GM23248 (cell line): ENCODE data around the gene ANKRD13B. TPM values are rescaled to one million over a fixed set of nuclear protein-coding genes. Genes with fewer than 3 reads are reported as not detected.

Experiments used
- DNase-seq: peaks from one replicate; pipeline ENCODE4 v3.0.0-alpha.2; 2015
- H2AFZ ChIP-seq: fragments of 200-600 bp; sonication (generic); 2 replicates; pipeline ENCODE4 v1.6.1; 2016; ENCODE audit warnings: antibody characterized with exemption
- H3F3A ChIP-seq: fragments of 200-600 bp; sonication (generic); 2 replicates; pipeline ENCODE4 v1.6.1; 2016; ENCODE audit warnings: mild to moderate bottlenecking, antibody characterized with exemption, mixed run types; ENCODE audit not compliant: insufficient read depth
- H3K27ac ChIP-seq: fragments of 200-600 bp; sonication (generic); 2 replicates; pipeline ENCODE4 v1.5.1; 2016; ENCODE audit warnings: mild to moderate bottlenecking
- H3K27me3 ChIP-seq: fragments of 200-600 bp; sonication (generic); replicated peaks from 2 replicates; pipeline ENCODE4 v1.6.1; 2016; ENCODE audit warnings: mild to moderate bottlenecking; ENCODE audit not compliant: insufficient read depth
- H3K36me3 ChIP-seq: fragments of 200-600 bp; sonication (generic); 2 replicates; pipeline ENCODE4 v1.6.1; 2016; ENCODE audit warnings: low read depth, mild to moderate bottlenecking
- H3K4me1 ChIP-seq: fragments of 200-600 bp; sonication (generic); 2 replicates; pipeline ENCODE4 v1.6.1; 2016; ENCODE audit warnings: mild to moderate bottlenecking; ENCODE audit not compliant: insufficient read depth
- H3K4me2 ChIP-seq: fragments of 200-600 bp; sonication (generic); one replicate; pipeline ENCODE4 v1.6.1; 2016; ENCODE audit warnings: mild to moderate bottlenecking; ENCODE audit not compliant: unreplicated experiment
- H3K4me3 ChIP-seq: fragments of 200-600 bp; sonication (generic); 2 replicates; pipeline ENCODE4 v1.5.1; 2016; ENCODE audit warnings: mild to moderate bottlenecking
- H3K79me2 ChIP-seq: fragments of 200-600 bp; sonication (generic); 2 replicates; pipeline ENCODE4 v1.6.1; 2016; ENCODE audit warnings: mild to moderate bottlenecking; ENCODE audit not compliant: insufficient read depth
- H3K9ac ChIP-seq: fragments of 200-600 bp; sonication (generic); 2 replicates; pipeline ENCODE4 v1.6.1; 2016; ENCODE audit warnings: mild to moderate bottlenecking
- H3K9me2 ChIP-seq: fragments of 200-600 bp; sonication (generic); 2 replicates; pipeline ENCODE4 v1.6.1; 2016; ENCODE audit warnings: mixed run types, mild to moderate bottlenecking, moderate library complexity; ENCODE audit not compliant: insufficient read depth
- H3K9me3 ChIP-seq: fragments of 200-600 bp; sonication (generic); one replicate; pipeline ENCODE4 v1.6.1; 2017; ENCODE audit warnings: low read depth
- H4K20me1 ChIP-seq: fragments of 200-600 bp; sonication (generic); 2 replicates; pipeline ENCODE4 v1.6.0; 2016; ENCODE audit not compliant: insufficient read depth
- EZH2 ChIP-seq: fragments of 200-600 bp; sonication (generic); IDR thresholded peaks from 2 replicates; pipeline ENCODE4 v1.6.1; 2018; ENCODE audit warnings: antibody characterized with exemption, mild to moderate bottlenecking; ENCODE audit not compliant: insufficient read depth, poor library complexity, severe bottlenecking
- EZH2phosphoT487 ChIP-seq: fragments of 200-600 bp; sonication (generic); IDR thresholded peaks from 2 replicates; pipeline ENCODE4 v1.6.1; 2018; ENCODE audit warnings: antibody characterized with exemption, moderate library complexity, mild to moderate bottlenecking, low read depth; ENCODE audit not compliant: insufficient read depth
- WGBS, 2 experiments: methylation state at CpG; one replicate each; pipeline ENCODE4 v1.1.6; 2015 to 2017; ENCODE audit warnings: low lambda C conversion rate in 2 of 2, low coverage in 1 of 2; ENCODE audit errors: missing lambda C conversion rate in 2 of 2; 5-methylcytosine and 5-hydroxymethylcytosine counted together
- in situ Hi-C: fragments of 300-500 bp; cut with MboI; formaldehyde crosslinking; loops from 2 replicates; pipeline ENCODE4 v1.15.0; 2020
- polyA plus RNA-seq: library from polyadenylated mRNA; unstranded; fragments of >200 nt; fragmentation: Nextera tagmentation; extraction: Ambion mirVana; gene quantifications from 2 replicates; pipeline ENCODE4 v1.2.1, GENCODE V29; 2016
- total RNA-seq: library from RNA; depleted of rRNA; stranded (reverse); fragments of >200 nt; shearing (Covaris generic); gene quantifications from 2 replicates; pipeline ENCODE4 v1.2.3, GENCODE V29; 2014

Gene ANKRD13B
- total and polyA plus RNA-seq, 2 experiments from 2014 or later = 1.7 to 9.4 TPM

GRCh38 chr17:29625037-29625750 lies 32.3 kb downstream of the ANKRD13B start:
- no peaks in the 10 kb centered on the region for H3K36me3 ChIP-seq
- H3K9me3 ChIP-seq = no peaks in the 10 kb centered on the region
- H3K9ac ChIP-seq = peak overlapping the region; percentile 41
- WGBS, 2 experiments = 18 to 24% methylated on average over 8 of the region's 8 CpGs
- no peaks in the 10 kb centered on the region for H4K20me1 ChIP-seq
- H3K4me2 ChIP-seq = peak overlapping the region; percentile 35
- no peak for TF ChIP-seq EZH2
- TF ChIP-seq EZH2phosphoT487 = no peak
- H3K4me1 ChIP-seq = peaks cover 8% of the 10 kb centered on the region
- peak overlapping the region; percentile 78 for H2AFZ ChIP-seq
- in situ Hi-C loops = no loop called here
- H3F3A ChIP-seq = peaks cover 15% of the 10 kb centered on the region
- H3K4me3 ChIP-seq = peak overlapping the region; percentile 16; the same call in 1 of the 2 replicates
- no peaks in the 10 kb centered on the region for H3K79me2 ChIP-seq
- H3K9me2 ChIP-seq = no peaks in the 10 kb centered on the region
- peak overlapping the region; percentile 71 for H3K27ac ChIP-seq
- no peaks in the 10 kb centered on the region for H3K27me3 ChIP-seq
- DNase-seq = peak; percentile 91

- no peaks in the 10 kb centered on the region for H4K20me1 ChIP-seq
- no peaks in the 10 kb centered on the region for H3K27me3 ChIP-seq
- H3K79me2 ChIP-seq = no peaks in the 10 kb centered on the region
- DNase-seq = no peak
- peaks cover 8% of the 10 kb centered on the region for H3K4me1 ChIP-seq
- no peak overlapping the region for H3K4me2 ChIP-seq
- in situ Hi-C loops = no loop called here
- no peak overlapping the region for H3K4me3 ChIP-seq
- H3K9ac ChIP-seq = no peak overlapping the region
- no peaks in the 10 kb centered on the region for H3K9me3 ChIP-seq
- peaks cover 15% of the 10 kb centered on the region for H3F3A ChIP-seq
- no peak for TF ChIP-seq EZH2
- no peak for TF ChIP-seq EZH2phosphoT487
- no peaks in the 10 kb centered on the region for H3K9me2 ChIP-seq
- no peak overlapping the region for H3K27ac ChIP-seq
- no peaks in the 10 kb centered on the region; the same call in 1 of the 2 replicates for H3K36me3 ChIP-seq
- 87 to 94% methylated on average over 1 of the region's 1 CpG for whole genome bisulfite sequencing, 2 experiments
- no peak overlapping the region for H2AFZ ChIP-seq
Measured at GRCh38 chr17:29627951-29628350, 35.0 kb downstream of the ANKRD13B start.

- Histone ChIP-seq H3F3A (peaks cover 15% of the 10 kb centered on the region), H4K20me1 (no peaks in the 10 kb centered on the region), H3K9me3 (no peaks in the 10 kb centered on the region), H3K4me1 (peaks cover 8% of the 10 kb centered on the region), H3K4me3 (no peak overlapping the region), H3K27me3 (no peaks in the 10 kb centered on the region), H3K4me2 (no peak overlapping the region), H3K9ac (no peak overlapping the region), H2AFZ (no peak overlapping the region), H3K9me2 (no peaks in the 10 kb centered on the region), H3K27ac (no peak overlapping the region), H3K79me2 (no peaks in the 10 kb centered on the region), H3K36me3 (no peaks in the 10 kb centered on the region; the same call in 1 of the 2 replicates)
- in situ Hi-C loops = no loop called here
- no peak for DNase-seq
- no peak for TF ChIP-seq EZH2phosphoT487
- no peak for TF ChIP-seq EZH2
- WGBS, 2 experiments = 91 to 96% methylated on average over 2 of the region's 2 CpGs
Measured at GRCh38 chr17:29628644-29629043, 35.7 kb downstream of the ANKRD13B start.

- Histone ChIP-seq H3K9ac (no peak overlapping the region), H3K4me1 (peaks cover 8% of the 10 kb centered on the region), H3K79me2 (no peaks in the 10 kb centered on the region), H3K4me2 (no peak overlapping the region), H3F3A (peaks cover 10% of the 10 kb centered on the region), H3K27ac (no peak overlapping the region), H3K4me3 (no peak overlapping the region), H3K27me3 (no peaks in the 10 kb centered on the region), H2AFZ (no peak overlapping the region), H4K20me1 (no peaks in the 10 kb centered on the region), H3K36me3 (no peaks in the 10 kb centered on the region; the same call in 1 of the 2 replicates), H3K9me3 (no peaks in the 10 kb centered on the region), H3K9me2 (no peaks in the 10 kb centered on the region)
- in situ Hi-C loops = no loop called here
- WGBS, 2 experiments = 53% methylated on average over 2 of the region's 2 CpGs
- no peak for TF ChIP-seq EZH2phosphoT487
- no peak for DNase-seq
Measured at GRCh38 chr17:29629839-29630238, 36.9 kb downstream of the ANKRD13B start.
